SK-N-SH (cell line): ENCODE data around the gene GHDC. TPM values are rescaled to one million over a fixed set of nuclear protein-coding genes. Genes with fewer than 3 reads are reported as not detected.

ENCODE experiments used
- CTCF ChIA-PET: fragments of 300-600, 350-600 bp; formaldehyde crosslinking; extraction: SDS; loops from one replicate; lab custom pipeline; 2021; lab: Yijun Ruan, JAX
- POLR2A ChIA-PET: fragments of 350-600 bp; sonication (Branson Sonifier 250); formaldehyde crosslinking; extraction: SDS; loops from one replicate; lab custom pipeline; 2020; ENCODE audit warnings: antibody characterized with exemption, inconsistent platforms; lab: Yijun Ruan, JAX
- DNase-seq: peaks from one replicate; pipeline ENCODE4 v3.0.0; 2012
- H2AFZ ChIP-seq: fragments of 200-600 bp; sonication (generic); 2 replicates; pipeline ENCODE4 v1.8.1; 2016; ENCODE audit warnings: antibody characterized with exemption, mild to moderate bottlenecking, low read depth
- H3F3A ChIP-seq: fragments of 200-600 bp; sonication (generic); replicated peaks from 2 replicates; pipeline ENCODE3; 2016; ENCODE audit warnings: antibody characterized with exemption, mild to moderate bottlenecking; ENCODE audit not compliant: insufficient read depth
- H3K27ac ChIP-seq, 2 experiments: fragments of 200-500 bp in 1 of 2; fragments of 200-600 bp in 1 of 2; sonication (Bioruptor generic) in 1 of 2; sonication (generic), shearing (Covaris generic) in 1 of 2; 2 replicates each; pipeline versions ENCODE4 v1.5.1 to v1.6.1; 2014 to 2016; ENCODE audit warnings: low read depth in 2 of 2, inconsistent platforms in 1 of 2, low read length in 1 of 2, mild to moderate bottlenecking in 1 of 2, mixed read lengths in 1 of 2
- H3K27me3 ChIP-seq: fragments of 200-600 bp; sonication (generic), shearing (Covaris generic); 2 replicates; pipeline ENCODE4 v1.6.1; 2016; ENCODE audit warnings: mixed run types; ENCODE audit not compliant: insufficient read depth
- H3K36me3 ChIP-seq, 2 experiments: fragments of 200-500 bp in 1 of 2; fragments of 200-600 bp in 1 of 2; sonication (Bioruptor generic) in 1 of 2; sonication (generic) in 1 of 2; replicated peaks in 1 of 2; 2 replicates each; pipeline versions ENCODE3 to v1.5.1; 2014 to 2016; ENCODE audit warnings: low read length in 1 of 2, mild to moderate bottlenecking in 1 of 2; ENCODE audit not compliant: insufficient read depth in 2 of 2, control insufficient read depth in 1 of 2
- H3K4me1 ChIP-seq, 2 experiments: fragments of 200-500 bp in 1 of 2; fragments of 200-600 bp in 1 of 2; sonication (Bioruptor generic) in 1 of 2; sonication (generic), shearing (Covaris generic) in 1 of 2; 2 replicates each; pipeline versions ENCODE4 v1.5.1 to v1.6.1; 2014 to 2016; ENCODE audit warnings: low read depth in 1 of 2, low read length in 1 of 2, mixed run types in 1 of 2; ENCODE audit not compliant: insufficient read depth in 2 of 2, control insufficient read depth in 1 of 2
- H3K4me2 ChIP-seq: fragments of 200-600 bp; sonication (generic), shearing (Covaris generic); 2 replicates; pipeline ENCODE4 v1.6.1; 2017; ENCODE audit warnings: mixed run types
- H3K4me3 ChIP-seq, 2 experiments: fragments of 200-500 bp in 1 of 2; fragments of 200-600 bp in 1 of 2; sonication (Bioruptor generic) in 1 of 2; sonication (generic), shearing (Covaris generic) in 1 of 2; 2 replicates each; pipeline versions ENCODE4 v1.5.1 to v1.8.1; 2014 to 2016; ENCODE audit warnings: low read depth in 2 of 2, inconsistent platforms in 1 of 2, low read length in 1 of 2, mild to moderate bottlenecking in 1 of 2, mixed read lengths in 1 of 2, moderate library complexity in 1 of 2
- H3K79me2 ChIP-seq: fragments of 200-600 bp; sonication (generic); 2 replicates; pipeline ENCODE4 v1.8.1; 2017; ENCODE audit warnings: mild to moderate bottlenecking; ENCODE audit not compliant: insufficient read depth
- H3K9ac ChIP-seq: fragments of 200-600 bp; sonication (generic); 2 replicates; pipeline ENCODE4 v1.6.1; 2017; ENCODE audit warnings: mixed run types
- H3K9me2 ChIP-seq: fragments of 200-600 bp; sonication (generic); 2 replicates; pipeline ENCODE4 v1.6.1; 2017; ENCODE audit warnings: mixed run types
- H3K9me3 ChIP-seq: fragments of 200-600 bp; sonication (generic); 2 replicates; pipeline ENCODE4 v1.6.1; 2017; ENCODE audit warnings: mixed run types, mild to moderate bottlenecking, moderate library complexity
- H4K20me1 ChIP-seq: fragments of 200-600 bp; sonication (generic); 2 replicates; pipeline ENCODE4 v1.6.1; 2017; ENCODE audit warnings: mild to moderate bottlenecking, mixed run types; ENCODE audit not compliant: insufficient read depth
- JUND ChIP-seq: IDR thresholded peaks from 2 replicates; pipeline ENCODE4 v1.4.0; 2012
- NRF1 ChIP-seq: IDR thresholded peaks from 2 replicates; pipeline ENCODE4 v1.6.1; 2012; ENCODE audit warnings: low read depth, mild to moderate bottlenecking, low read length
- PBX3 ChIP-seq: IDR thresholded peaks from 2 replicates; pipeline ENCODE4; 2012
- RCOR1 ChIP-seq: fragments of 150-350 bp; IDR thresholded peaks from 2 replicates; pipeline ENCODE4 v1.6.1; 2017; ENCODE audit warnings: antibody characterized with exemption, low read length
- REST ChIP-seq: IDR thresholded peaks from 2 replicates; pipeline ENCODE4 v1.6.1; 2012; ENCODE audit warnings: mild to moderate bottlenecking, low read depth, low read length, moderate library complexity
- TAF1 ChIP-seq: IDR thresholded peaks from 2 replicates; pipeline ENCODE4 v1.6.1; 2012; ENCODE audit warnings: low read depth, mild to moderate bottlenecking, low read length, moderate library complexity, borderline replicate concordance
- TEAD4 ChIP-seq: IDR thresholded peaks from 2 replicates; pipeline ENCODE4 v1.4.0; 2012; ENCODE audit warnings: mild to moderate bottlenecking, borderline replicate concordance; ENCODE audit not compliant: insufficient read depth
- USF2 ChIP-seq: fragments of 150-350 bp; IDR thresholded peaks from 2 replicates; pipeline ENCODE4 v1.6.1; 2017; ENCODE audit warnings: antibody characterized with exemption, low read length, low read depth, borderline replicate concordance
- ZBTB33 ChIP-seq: IDR thresholded peaks from 2 replicates; pipeline ENCODE4 v1.4.0; 2012; ENCODE audit warnings: low read depth, borderline replicate concordance
- WGBS: methylation state at CpG from one replicate; pipeline ENCODE4 v1.1.6; 2017; ENCODE audit warnings: low lambda C conversion rate; 5-methylcytosine and 5-hydroxymethylcytosine counted together
- polyA plus RNA-seq, 3 experiments: library from polyadenylated mRNA; depleted of rRNA; stranded (reverse); fragments of >200 nt; gene quantifications; 2 replicates each; pipeline ENCODE4 v1.2.3, GENCODE V29; 2012

GHDC gene
- polyA plus RNA-seq, 1 of the 3 experiments (the other 2 are of a cell fraction), result 15.8 TPM

DNA sequence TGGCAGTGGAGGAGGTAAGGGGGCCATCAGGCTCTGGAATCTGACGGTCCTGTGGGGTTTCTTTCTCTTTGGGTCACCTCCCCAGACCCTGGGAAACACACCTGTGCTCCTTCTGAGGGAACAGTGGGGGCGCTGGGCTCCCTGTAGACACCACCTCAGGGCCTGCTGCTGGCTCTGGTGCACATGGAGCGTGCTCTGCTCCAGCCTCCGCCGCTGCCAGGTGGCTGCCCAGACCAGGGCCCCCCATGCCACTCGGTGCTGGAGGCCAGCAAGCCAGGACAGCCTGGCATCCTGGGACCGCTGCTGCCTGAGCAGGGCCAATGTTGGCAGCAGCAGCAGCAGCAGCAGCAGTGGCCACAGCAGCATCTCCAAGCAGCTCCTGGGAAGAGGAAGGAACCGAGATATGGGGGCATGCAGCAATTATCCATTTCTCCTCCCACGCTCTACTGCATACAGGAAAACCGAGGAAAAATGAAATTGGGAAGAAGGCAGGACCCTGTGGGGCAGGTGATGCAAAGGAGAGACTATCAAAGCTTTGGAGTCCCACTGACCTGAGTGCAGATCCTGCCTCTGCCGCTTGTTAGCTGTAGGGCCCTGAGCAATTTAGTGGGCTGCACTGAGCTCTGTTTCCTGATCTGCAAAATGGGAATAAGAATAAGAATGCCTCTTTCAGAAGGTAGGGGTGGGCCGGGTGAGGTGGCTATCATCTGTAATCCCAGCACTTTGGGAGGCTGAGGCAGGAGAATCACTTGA, 902 bp downstream of the GHDC start:
- 76% methylated on average over 12 of the region's 12 CpGs for WGBS
- Histone ChIP-seq H2AFZ (peak overlapping the region; percentile 88), H3K9me2 (no peaks in the 10 kb centered on the region), H3K4me2 (peak overlapping the region; percentile 83), H3K36me3 (no peaks in the 10 kb centered on the region), H3K27ac (no peak overlapping the region), H3F3A (no peaks in the 10 kb centered on the region), H3K9ac (peak overlapping the region; percentile 67; the same call in 1 of the 2 replicates), H4K20me1 (no peaks in the 10 kb centered on the region), H3K4me1 (peaks cover 0 to 12% of the 10 kb centered on the region in 2 experiments; a peak in 1 of 4 replicates), H3K27me3 (no peaks in the 10 kb centered on the region), H3K79me2 (no peaks in the 10 kb centered on the region), H3K9me3 (no peaks in the 10 kb centered on the region), H3K4me3 (peak overlapping the region; percentile 61 to 75)
- ChIA-PET POLR2A (interaction anchor here (0.8 to 1.5 kb wide), 2 partner anchors 9 to 118 kb away, joined by 3 to 12 read pairs; partner anchors contain the start of gene HCRT), CTCF (interaction anchor here (0.9 to 3.7 kb wide), 6 partner anchors 9 to 168 kb away, joined by 3 to 30 read pairs (median 4); partner anchors contain the start of genes HCRT and KCNH4)
- no peak for DNase-seq
- no peak for TF ChIP-seq RCOR1
- TF ChIP-seq TEAD4, result no peak

DNA sequence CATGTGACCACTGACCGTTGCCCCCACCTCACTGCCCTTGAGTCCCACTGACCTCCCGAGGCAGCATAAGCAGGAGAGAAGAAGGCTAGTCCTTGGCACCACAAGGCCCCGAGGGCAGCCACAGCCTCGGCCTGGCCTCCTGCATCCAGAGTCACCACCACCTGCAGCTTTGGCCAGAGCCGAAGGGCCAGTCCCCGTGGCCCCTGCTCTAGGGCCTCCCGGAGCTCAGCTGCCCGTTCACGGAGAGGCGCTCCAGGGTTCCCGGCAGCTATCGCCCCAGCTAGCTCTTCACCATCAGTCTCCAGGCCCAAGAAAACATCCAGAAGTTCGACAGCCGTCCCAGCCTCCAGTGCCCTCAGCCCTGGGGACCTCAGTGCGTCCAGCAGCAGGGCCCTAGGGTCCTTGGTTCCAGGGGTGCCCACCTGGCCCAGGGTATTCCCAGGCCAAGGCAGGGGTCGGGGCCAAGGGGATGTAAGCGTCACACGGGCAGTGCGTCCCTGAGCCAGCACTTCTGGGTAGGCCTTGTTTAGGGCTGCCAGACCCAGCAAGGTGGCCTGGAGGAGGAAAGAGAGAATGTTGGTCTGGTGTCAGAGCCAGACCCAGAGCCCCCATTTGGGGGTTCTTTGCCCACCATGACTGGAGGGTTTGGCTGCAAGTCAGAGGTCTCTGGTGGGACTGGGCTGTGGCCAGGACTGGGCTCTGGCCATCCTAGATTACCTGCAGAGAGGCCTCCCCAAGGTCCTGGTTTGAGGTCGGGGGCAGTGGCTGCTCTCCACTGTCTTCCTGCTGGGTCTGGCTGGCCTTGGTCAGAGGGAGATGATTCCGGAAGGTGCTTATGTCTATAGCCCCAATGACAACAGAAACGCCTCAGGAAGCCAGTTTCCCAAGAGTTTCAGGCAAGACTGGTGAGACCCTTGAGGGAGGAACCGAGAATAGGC, 1.8 kb downstream of the GHDC start:
- Histone ChIP-seq H3K36me3 (no peaks in the 10 kb centered on the region), H3K9me2 (no peaks in the 10 kb centered on the region), H3K4me3 (no peak overlapping the region), H2AFZ (no peak overlapping the region), H3K9me3 (no peaks in the 10 kb centered on the region), H4K20me1 (no peaks in the 10 kb centered on the region), H3K9ac (no peak overlapping the region), H3F3A (no peaks in the 10 kb centered on the region), H3K27me3 (no peaks in the 10 kb centered on the region), H3K4me1 (peaks cover 0 to 12% of the 10 kb centered on the region in 2 experiments; a peak in 1 of 4 replicates), H3K4me2 (no peak overlapping the region), H3K79me2 (no peaks in the 10 kb centered on the region), H3K27ac (no peak overlapping the region)
- ChIA-PET CTCF (interaction anchor here (1.2 to 3.7 kb wide), 4 partner anchors 8 to 82 kb away, joined by 3 to 30 read pairs (median 11); partner anchors contain the start of genes HCRT and KCNH4), POLR2A (no interaction called here)
- TF ChIP-seq PBX3, result no peak
- DNase-seq, result no peak
- WGBS, result 95% methylated on average over 19 of the region's 23 CpGs

DNA sequence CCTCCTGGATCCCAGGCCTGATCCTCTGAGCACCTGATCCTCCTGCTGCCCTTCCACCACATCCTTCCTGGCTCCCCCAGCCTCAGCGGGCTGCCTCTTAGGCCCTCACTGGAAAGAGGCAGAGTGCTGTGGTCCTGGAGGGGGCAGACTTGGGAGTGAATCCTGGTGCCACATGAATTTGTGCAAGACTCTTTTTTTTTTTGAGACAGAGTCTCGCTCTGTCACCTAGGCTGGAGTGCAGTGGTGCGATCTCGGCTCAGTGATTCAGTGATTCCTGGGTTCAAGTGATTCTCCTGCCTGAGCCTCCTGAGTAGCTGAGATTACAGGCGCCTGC, 3.1 kb downstream of the GHDC start:
- POLR2A ChIA-PET, result no interaction called here
- 91% methylated on average over 5 of the region's 5 CpGs for WGBS
- TF ChIP-seq USF2 (no peak), TAF1 (no peak), JUND (no peak), REST (no peak), ZBTB33 (no peak), NRF1 (no peak)

More for the DNA sequence above, 3.1 kb downstream of the GHDC start:
- no peak overlapping the region for H3K9ac ChIP-seq
- H3K79me2 ChIP-seq, result no peaks in the 10 kb centered on the region
- no peak overlapping the region for H2AFZ ChIP-seq
- H3F3A ChIP-seq, result no peaks in the 10 kb centered on the region
- H3K4me3 ChIP-seq, result no peak overlapping the region
- DNase-seq, result no peak
- H4K20me1 ChIP-seq, result no peaks in the 10 kb centered on the region
- no peak overlapping the region for H3K4me2 ChIP-seq
- H3K9me2 ChIP-seq, result no peaks in the 10 kb centered on the region
- H3K27ac ChIP-seq, result no peak overlapping the region
- H3K4me1 ChIP-seq, result peaks cover 0 to 12% of the 10 kb centered on the region in 2 experiments; a peak in 1 of 4 replicates
- no peaks in the 10 kb centered on the region for H3K9me3 ChIP-seq
- CTCF ChIA-PET, result interaction anchor here (0.9 to 2.5 kb wide), 2 partner anchors 10 to 70 kb away, joined by 3 to 12 read pairs; partner anchors contain the start of genes KAT2A and KCNH4
- no peaks in the 10 kb centered on the region for H3K27me3 ChIP-seq
- H3K36me3 ChIP-seq, result no peaks in the 10 kb centered on the region
